Activated naive CD8-positive, alpha-beta T cell treated with anti-CD3 and anti-CD28 coated beads, Interleukin-2, amount 50 U/mL, for 16 hours (primary cell): ENCODE measurements around the gene DIP2C.

ENCODE experiments used
- DNase-seq: peaks from one replicate; pipeline ENCODE4 v3.0.0-alpha.2; 2020; ENCODE audit warnings: low read depth, low spot score

The DIP2C gene

GRCh38 chr10:393106-393745 lies 296.2 kb downstream of the DIP2C start:
- DNase-seq = no peak

DNA sequence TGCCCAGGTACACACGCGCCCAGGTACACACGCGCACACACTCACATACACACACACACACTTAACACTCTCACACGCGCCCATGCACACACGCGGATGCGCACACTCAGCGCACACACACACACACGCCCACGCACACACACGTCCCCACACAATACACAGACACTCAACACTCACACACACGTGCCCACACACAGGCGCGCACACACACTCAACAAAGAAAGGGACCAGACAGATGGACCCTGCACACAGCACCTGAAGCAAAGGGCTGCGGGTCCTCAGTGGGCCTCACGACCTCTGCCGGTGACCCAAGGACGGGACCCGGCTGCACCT lies 296.8 kb downstream of the DIP2C start:
- no peak for DNase-seq

DNA sequence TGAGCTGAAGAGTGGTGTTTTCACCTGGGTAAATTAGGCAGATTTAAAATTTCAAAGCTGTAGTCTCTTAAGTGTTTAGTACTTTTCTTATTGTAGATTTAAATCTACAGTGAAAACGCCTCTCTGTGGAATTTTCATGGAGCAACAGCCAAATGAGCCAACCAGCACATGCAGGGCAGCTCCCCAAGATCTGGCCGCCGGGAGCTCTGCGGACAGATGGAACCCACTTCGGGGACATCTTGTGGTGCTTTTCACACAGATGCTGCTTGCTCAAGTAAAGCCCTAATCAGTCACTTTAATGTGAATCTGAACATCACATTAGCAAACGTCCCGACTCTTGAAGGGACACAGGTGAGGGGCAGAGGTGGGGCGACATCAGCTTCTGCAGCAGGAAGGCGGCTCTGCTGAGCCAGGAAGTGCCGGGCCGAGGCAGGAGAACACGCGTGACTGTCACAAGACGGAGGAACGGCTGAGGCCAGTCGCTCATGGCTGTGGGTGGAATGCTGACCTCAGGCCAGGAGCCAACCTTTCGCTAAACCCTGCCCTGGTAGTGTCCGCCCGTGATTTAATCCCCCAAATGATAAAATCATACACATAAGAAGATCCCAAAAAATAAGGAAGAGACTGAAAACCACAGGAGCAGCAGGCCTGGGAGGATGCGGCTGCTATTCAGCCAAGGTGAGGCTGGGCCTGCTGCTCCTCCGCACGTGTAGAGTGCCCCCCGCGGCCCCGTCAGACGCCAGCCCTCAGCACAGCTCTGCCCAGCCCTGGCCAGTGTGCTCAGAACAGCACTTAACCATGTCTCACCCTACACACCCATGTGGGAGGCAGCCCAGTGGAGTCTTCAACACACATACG lies 297.4 kb downstream of the DIP2C start:
- DNase-seq = no peak

DNA sequence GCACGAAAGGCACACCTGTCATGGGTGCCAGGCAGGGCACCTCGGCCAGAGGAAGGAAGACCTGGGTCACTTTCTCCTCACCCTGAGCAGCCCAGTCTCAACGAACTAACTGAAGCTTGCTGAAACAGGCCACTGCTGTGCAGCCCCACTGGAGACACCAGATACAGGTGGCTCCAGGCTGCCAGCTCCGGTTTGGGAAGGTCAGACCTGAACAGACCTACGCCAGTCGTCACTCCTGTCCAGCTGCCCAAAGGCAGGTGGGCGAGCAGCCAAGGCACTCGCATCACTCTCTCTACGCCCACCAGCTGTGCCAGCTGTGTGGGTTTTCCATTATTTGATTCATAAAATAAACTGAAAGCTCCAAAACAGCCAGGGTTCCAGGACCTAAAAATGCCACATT lies 298.2 kb downstream of the DIP2C start:
- DNase-seq = no peak

GRCh38 chr10:390449-391100 lies 298.9 kb downstream of the DIP2C start:
- DNase-seq = no peak

DNA sequence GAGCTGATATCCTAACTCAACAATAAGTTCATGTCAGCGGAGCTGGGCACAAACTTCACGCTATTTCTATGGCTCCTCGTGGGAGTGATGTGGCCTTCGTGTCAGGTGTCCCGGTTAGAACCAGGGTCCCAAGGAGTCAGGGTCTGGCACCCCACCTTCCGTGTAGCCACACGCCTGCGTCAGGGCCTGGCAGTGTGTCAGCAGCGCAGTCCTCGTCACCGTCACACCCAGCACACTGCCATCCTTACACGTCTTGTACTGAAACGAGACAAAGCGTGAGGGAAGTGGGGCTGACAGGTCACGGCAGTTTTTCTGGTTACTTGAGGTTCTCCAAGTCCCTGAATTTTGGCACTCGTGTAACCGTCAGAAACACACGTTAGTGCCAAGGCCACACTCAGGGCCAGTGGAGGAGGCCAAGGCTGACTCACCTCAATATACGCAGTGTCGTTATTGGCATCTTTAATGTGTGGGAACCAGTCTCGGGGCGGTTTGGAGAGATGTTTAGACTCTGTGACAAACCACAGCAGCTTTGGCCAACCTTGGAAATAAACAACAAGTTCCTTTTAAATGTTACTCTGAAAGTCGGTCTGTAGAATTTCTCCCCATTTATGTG lies 299.5 kb downstream of the DIP2C start:
- DNase-seq = no peak

GRCh38 chr10:389261-389790 lies 300.1 kb downstream of the DIP2C start:
- no peak for DNase-seq

DNA sequence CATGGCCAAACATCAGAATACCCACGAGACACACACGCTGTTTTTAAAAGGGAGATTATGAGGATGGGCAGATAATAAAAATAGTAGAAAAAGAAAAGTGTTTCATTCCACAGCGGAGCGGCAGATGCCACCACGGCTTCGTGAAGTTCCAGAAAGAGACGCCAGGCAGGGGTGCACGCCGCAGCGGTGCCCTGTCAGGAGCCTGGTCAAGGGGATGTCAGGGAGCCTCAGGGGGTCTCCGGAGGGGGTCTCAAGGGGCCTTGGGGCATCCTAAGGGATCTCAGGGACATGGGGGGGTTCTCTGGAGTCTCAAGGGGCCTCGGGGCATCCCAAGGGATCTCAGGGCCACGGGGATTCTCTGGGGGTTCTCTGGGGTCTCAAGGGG lies 300.8 kb downstream of the DIP2C start:
- DNase-seq = no peak

DNA sequence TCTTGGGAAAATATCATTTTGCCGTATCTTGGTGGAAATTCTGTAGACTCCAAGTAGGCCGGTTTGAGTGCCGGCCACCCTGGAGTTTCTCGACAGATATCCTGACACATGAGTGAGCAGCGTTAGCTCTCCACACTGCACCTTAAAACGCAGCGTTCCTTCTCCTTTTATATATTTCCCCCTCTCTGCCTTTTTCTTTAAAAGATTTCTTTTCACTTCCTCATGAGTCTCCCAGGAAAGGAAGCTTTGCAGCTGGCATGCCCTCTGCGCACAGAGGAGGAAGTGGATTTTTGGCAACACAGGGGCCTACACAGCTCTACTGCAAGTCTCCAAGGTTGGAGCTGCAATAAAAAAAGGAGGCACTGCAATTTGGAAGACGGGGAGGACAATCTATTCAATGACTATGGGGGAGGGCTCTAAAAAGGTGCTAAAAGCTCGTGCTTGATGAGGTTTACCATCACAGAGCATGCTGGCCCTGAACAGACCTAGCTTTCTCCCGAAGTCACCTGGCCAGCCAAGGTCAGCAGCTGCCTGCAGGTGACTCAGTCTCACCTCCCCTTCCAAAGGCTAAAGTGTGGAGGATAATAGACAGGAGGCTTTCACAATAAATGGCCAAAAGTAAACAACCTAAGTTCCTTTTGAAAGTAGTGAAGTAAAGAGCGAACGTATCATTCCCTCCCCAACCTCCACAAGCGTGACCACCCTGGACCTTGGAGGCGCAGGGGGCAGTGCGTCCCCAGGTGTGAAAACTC lies 301.4 kb downstream of the DIP2C start:
- DNase-seq = no peak

DNA sequence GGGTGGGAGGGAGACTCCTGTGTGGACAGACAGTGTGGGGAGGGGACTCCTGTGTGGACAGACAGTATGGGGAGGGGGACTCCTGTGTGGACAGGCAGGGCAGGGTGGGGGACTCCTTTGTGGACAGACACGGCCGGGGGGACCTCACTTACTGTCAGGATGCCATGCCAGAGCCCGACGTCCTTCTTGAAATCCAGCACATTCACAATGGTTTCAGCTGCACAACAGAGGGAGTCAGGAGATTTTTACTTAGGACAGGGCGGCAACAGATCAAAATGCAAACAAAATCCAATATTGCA lies 301.9 kb downstream of the DIP2C start:
- DNase-seq = no peak

DNA sequence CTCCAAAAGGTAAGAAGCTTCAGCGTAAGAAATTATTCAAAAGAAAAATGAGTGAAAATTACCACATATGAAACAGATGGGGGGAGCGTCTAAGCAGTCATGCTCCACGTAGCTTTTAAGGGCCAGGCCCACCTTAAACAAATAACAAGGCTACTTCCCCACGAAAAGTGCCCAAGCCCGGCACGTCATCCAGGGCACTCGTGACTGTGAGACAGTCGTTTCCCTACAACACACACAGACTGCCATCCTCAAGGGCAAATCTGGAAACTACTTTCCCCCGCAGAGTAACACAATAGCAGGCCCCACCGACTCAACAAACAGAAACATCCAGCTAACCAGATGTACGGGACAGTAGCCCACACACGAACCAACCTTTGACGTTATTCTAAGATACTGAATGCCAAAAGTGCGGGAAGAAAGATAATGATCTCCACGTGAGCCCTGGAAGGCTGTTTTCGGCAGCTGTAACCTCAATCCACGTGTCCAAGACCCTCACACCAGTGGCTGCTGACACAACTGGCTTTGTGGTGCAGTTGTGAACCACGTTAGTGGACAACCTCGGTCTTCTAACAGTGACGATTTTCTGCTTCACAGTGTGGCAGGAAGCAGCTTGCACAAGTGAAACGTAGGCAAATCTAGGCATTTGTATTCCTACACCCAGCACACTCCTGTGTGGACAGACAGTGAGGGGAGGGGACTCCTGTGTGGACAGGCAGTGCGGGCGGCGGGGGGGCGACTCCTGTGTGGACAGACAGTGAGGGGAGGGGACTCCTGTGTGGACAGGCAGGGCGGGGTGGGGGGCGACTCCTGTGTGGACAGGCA lies 302.5 kb downstream of the DIP2C start:
- no peak for DNase-seq

GRCh38 chr10:385571-386300 lies 303.7 kb downstream of the DIP2C start:
- no peak for DNase-seq

- DNase-seq = no peak
Measured at GRCh38 chr10:384538-385305, 304.7 kb downstream of the DIP2C start.

GRCh38 chr10:383519-383918 lies 305.9 kb downstream of the DIP2C start:
- no peak for DNase-seq

DNA sequence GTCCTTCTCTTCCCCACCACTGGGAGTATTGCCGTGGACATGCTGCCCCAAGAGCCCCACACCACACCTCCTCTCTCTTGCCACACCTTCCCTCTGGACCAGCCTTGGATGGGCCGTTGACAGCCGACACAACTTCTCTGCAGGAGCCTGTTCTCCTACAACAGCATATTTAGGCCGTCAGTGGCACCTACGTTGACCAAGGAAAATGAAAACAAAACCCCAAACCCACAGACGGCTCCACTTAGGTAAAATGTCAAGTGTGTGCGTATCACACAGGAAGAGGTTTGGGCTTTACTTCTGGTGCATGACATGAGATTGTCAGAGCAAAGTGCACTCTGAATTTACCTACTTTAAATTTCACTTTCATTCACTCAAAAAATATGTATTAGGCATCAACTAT lies 307.7 kb downstream of the DIP2C start:
- no peak for DNase-seq

GRCh38 chr10:381346-381745 lies 308.1 kb downstream of the DIP2C start:
- no peak for DNase-seq

- DNase-seq = no peak
Measured at GRCh38 chr10:380313-380940, 309.0 kb downstream of the DIP2C start.

- no peak for DNase-seq
Measured at GRCh38 chr10:378930-379704, 310.4 kb downstream of the DIP2C start.
